DOHH2 (cell line): ENCODE measurements around the gene HAVCR1.

Experiments
- EZH2phosphoT487 ChIP-seq: fragments of 200-600 bp; sonication (generic); IDR thresholded peaks from 2 replicates; pipeline ENCODE4 v1.6.1; 2017; ENCODE audit warnings: borderline replicate concordance, mild to moderate bottlenecking, antibody characterized with exemption, low read length, moderate library complexity, mixed read lengths
- TF ChIP-seq, protein P1 (sequence below): fragments of 200-600 bp; sonication (generic); IDR thresholded peaks from one replicate; pipeline ENCODE4 v1.5.1; 2014; ENCODE audit warnings: antibody characterized with exemption, mild to moderate bottlenecking, low read depth, low read length; ENCODE audit not compliant: poor library complexity, severe bottlenecking

DNA sequence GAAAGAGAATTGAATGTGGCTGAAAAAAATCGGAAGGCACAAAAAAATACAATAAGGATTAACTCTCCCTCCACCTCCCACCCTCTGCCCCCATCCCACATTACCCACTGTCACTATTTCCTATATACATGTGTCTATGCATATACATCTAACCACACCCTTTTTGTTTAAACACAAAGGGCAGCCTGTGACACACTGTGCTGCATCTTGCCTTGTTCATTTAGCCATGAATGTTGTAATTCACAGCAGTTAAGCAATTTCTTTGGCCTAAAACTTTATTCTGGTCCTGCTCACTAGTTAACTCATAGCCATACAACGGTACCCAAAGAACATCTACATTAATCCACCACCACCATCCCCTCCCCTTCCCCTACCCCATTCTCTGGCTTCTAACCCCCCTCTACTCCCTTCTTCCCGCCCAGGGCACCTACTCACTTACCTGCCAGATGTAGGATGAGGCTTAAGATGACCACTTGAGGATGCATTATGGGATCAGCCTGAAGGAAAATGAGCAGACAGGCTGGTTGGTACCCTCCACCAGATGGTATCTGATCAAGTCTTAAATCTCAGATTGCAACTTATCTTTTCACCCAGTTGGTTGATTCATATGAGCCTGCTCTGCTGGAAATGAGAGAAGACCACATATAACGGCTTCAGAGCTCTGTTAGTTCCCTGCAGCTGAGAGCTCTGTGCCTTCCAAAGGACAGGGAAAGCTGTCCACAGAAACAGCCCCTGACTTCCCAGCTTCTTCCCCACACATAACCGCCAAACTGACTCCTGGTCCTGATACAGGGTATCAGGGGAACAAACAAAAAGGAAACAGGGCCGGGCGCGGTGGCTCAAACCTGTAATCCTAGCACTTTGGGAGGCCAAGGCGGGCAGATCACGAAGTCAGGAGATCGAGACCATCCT lies 1.2 kb downstream of the HAVCR1 start:
- TF ChIP-seq, protein P1, sequence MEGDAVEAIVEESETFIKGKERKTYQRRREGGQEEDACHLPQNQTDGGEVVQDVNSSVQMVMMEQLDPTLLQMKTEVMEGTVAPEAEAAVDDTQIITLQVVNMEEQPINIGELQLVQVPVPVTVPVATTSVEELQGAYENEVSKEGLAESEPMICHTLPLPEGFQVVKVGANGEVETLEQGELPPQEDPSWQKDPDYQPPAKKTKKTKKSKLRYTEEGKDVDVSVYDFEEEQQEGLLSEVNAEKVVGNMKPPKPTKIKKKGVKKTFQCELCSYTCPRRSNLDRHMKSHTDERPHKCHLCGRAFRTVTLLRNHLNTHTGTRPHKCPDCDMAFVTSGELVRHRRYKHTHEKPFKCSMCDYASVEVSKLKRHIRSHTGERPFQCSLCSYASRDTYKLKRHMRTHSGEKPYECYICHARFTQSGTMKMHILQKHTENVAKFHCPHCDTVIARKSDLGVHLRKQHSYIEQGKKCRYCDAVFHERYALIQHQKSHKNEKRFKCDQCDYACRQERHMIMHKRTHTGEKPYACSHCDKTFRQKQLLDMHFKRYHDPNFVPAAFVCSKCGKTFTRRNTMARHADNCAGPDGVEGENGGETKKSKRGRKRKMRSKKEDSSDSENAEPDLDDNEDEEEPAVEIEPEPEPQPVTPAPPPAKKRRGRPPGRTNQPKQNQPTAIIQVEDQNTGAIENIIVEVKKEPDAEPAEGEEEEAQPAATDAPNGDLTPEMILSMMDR = no peak
- no peak for TF ChIP-seq EZH2phosphoT487
